Tibial nerve (tissue), 3 donors: ENCODE measurements around the gene CHCHD10.

Experiments
- POLR2A ChIP-seq, 2 donors: fragments of 450-650 bp; IDR thresholded peaks; one replicate each; pipeline ENCODE4 v1.6.1; 2017; ENCODE audit warnings: antibody characterized with exemption in 2 of 2, mild to moderate bottlenecking in 2 of 2, moderate library complexity in 2 of 2
- TF ChIP-seq, protein P1 (sequence below), 5 experiments: fragments of 200-600 bp in 3 of 5; fragments of 450-650 bp in 2 of 5; sonication (generic) in 3 of 5; IDR thresholded peaks; one replicate each; pipeline ENCODE4 v1.5.1; 2016 to 2019; ENCODE audit warnings: antibody characterized with exemption in 5 of 5, mild to moderate bottlenecking in 3 of 5, moderate library complexity in 2 of 5

DNA sequence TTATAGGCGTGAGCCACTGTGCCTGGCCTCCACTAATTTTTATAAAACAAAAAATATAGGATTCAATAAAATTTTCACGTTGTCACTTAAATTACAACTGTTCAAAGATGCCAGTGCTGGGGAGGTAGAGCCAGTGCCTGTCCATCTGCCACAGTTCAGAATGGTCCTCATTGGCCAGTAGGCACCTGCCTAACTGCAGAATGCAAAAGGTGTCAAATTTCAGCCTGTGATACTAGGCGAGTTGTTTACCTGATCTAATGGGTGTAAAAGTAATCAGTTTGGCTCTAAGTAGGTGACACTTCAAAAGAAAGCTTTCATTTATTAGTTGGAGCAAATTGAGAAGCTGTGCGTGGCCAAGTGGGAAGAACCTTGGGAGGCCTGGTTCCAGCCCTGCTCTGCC is 21.3 kb upstream of the CHCHD10 start:
- TF ChIP-seq, protein P1, sequence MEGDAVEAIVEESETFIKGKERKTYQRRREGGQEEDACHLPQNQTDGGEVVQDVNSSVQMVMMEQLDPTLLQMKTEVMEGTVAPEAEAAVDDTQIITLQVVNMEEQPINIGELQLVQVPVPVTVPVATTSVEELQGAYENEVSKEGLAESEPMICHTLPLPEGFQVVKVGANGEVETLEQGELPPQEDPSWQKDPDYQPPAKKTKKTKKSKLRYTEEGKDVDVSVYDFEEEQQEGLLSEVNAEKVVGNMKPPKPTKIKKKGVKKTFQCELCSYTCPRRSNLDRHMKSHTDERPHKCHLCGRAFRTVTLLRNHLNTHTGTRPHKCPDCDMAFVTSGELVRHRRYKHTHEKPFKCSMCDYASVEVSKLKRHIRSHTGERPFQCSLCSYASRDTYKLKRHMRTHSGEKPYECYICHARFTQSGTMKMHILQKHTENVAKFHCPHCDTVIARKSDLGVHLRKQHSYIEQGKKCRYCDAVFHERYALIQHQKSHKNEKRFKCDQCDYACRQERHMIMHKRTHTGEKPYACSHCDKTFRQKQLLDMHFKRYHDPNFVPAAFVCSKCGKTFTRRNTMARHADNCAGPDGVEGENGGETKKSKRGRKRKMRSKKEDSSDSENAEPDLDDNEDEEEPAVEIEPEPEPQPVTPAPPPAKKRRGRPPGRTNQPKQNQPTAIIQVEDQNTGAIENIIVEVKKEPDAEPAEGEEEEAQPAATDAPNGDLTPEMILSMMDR (IDR thresholded peaks at IDR 0.05), result no peak
- no peak for TF ChIP-seq POLR2A (IDR thresholded peaks at IDR 0.05)
